HepG2 (cell line): ENCODE measurements around the gene IRF1. TPM values are rescaled to one million over a fixed set of nuclear protein-coding genes. Genes with fewer than 3 reads are reported as not detected.

Experiments used
- ATAC-seq: fragments of 200-7000 bp; cut with Tn5 transposase; 3 replicates; pipeline ENCODE4 v1.9.1; 2020; ENCODE audit warnings: mild to moderate bottlenecking, moderate library complexity
- BruUV-seq: library from RNA; stranded (reverse); fragments of 400-500 nt; replicated peaks from 2 replicates; lab custom pipeline; 2021; lab: Mats Ljungman, UMichigan
- CTCF ChIA-PET: fragments of 300-600 bp; formaldehyde crosslinking; extraction: SDS; loops from one replicate; lab custom pipeline; 2021; ENCODE audit warnings: low total read pairs, inconsistent platforms, low intra/inter-chr PET ratio; lab: Yijun Ruan, JAX
- POLR2A ChIA-PET: fragments of 350-600 bp; sonication (Branson Sonifier 250); formaldehyde crosslinking; loops from one replicate; lab custom pipeline; 2020; ENCODE audit warnings: antibody characterized with exemption, inconsistent platforms; lab: Yijun Ruan, JAX
- DNase-seq: peaks from one replicate; pipeline ENCODE4 v3.0.0-alpha.2; 2015; ENCODE audit warnings: low spot score
- FAIRE-seq: peaks from 3 replicates; lab custom pipeline; 2011; peaks lifted over from hg19 to GRCh38; lab: Jason Lieb, UNC
- H2AFZ ChIP-seq: one replicate; pipeline ENCODE4 v1.6.1; 2011; ENCODE audit warnings: low read length, inconsistent platforms
- H3K27ac ChIP-seq: fragments of 300-600 bp; 3 replicates; pipeline ENCODE4 v1.8.0; 2011; ENCODE audit warnings: mixed run types, mild to moderate bottlenecking, mixed read lengths, low read length, inconsistent platforms; ENCODE audit not compliant: insufficient read depth; ENCODE audit errors: extremely low read length
- H3K27me3 ChIP-seq, 2 experiments: fragments of 200-600 bp in 1 of 2; 2 replicates in 1 of 2; 3 replicates in 1 of 2; pipeline versions ENCODE4 v1.6.0 to v1.8.0; 2011; ENCODE audit warnings: low read length in 2 of 2, mild to moderate bottlenecking in 2 of 2, moderate library complexity in 2 of 2, inconsistent platforms in 1 of 2; ENCODE audit not compliant: insufficient read depth in 2 of 2, control insufficient read depth in 1 of 2
- H3K36me3 ChIP-seq, 2 experiments: fragments of 200-600 bp in 1 of 2; replicated peaks in 1 of 2; 2 replicates in 1 of 2; 3 replicates in 1 of 2; pipeline versions ENCODE4 v1.5.1 to v1.8.0; 2011; ENCODE audit warnings: low read length in 2 of 2, inconsistent platforms in 1 of 2; ENCODE audit not compliant: insufficient read depth in 2 of 2, control insufficient read depth in 1 of 2
- H3K4me1 ChIP-seq: 2 replicates; pipeline ENCODE4 v1.5.1; 2012; ENCODE audit warnings: low read length, inconsistent platforms; ENCODE audit not compliant: insufficient read depth
- H3K4me2 ChIP-seq: 2 replicates; pipeline ENCODE4 v1.6.0; 2011; ENCODE audit warnings: low read depth, low read length, inconsistent platforms
- H3K4me3 ChIP-seq, 3 experiments: fragments of 200-600 bp in 1 of 3; sonication (generic), shearing (Covaris generic) in 1 of 3; replicated peaks in 1 of 3; 2 replicates each; pipeline ENCODE4 v1.5.1; 2011 to 2016; ENCODE audit warnings: low read length in 3 of 3, inconsistent platforms in 2 of 3, low read depth in 2 of 3, mild to moderate bottlenecking in 2 of 3, control low read depth in 1 of 3, mixed read lengths in 1 of 3; ENCODE audit not compliant: insufficient read depth in 1 of 3
- H3K79me2 ChIP-seq: one replicate; pipeline ENCODE4 v1.6.1; 2011; ENCODE audit warnings: low read length, inconsistent platforms; ENCODE audit not compliant: insufficient read depth
- H3K9ac ChIP-seq: 2 replicates; pipeline ENCODE4 v1.6.0; 2011; ENCODE audit warnings: mild to moderate bottlenecking, low read depth, low read length, inconsistent platforms; ENCODE audit not compliant: insufficient read depth
- H3K9me3 ChIP-seq: 2 replicates; pipeline ENCODE4 v1.5.1; 2012; ENCODE audit warnings: mild to moderate bottlenecking, low read length
- H4K20me1 ChIP-seq: 2 replicates; pipeline ENCODE4 v1.6.0; 2011; ENCODE audit warnings: inconsistent platforms, mild to moderate bottlenecking, low read length, moderate library complexity; ENCODE audit not compliant: insufficient read depth
- CSRNP1 ChIP-seq: sonication (generic); formaldehyde crosslinking; IDR thresholded peaks from 2 replicates; pipeline ENCODE4 v1.8.1; 2023; ENCODE audit warnings: mild to moderate bottlenecking, missing genetic modification reagents
- GATAD2A ChIP-seq: IDR thresholded peaks from 2 replicates; pipeline ENCODE4 v1.6.1; 2016
- IRF2 ChIP-seq: IDR thresholded peaks from 2 replicates; pipeline ENCODE4 v1.6.1; 2018; ENCODE audit warnings: missing genetic modification reagents, missing compliant biosample characterization
- KDM2A ChIP-seq: sonication (generic); formaldehyde crosslinking; IDR thresholded peaks from 2 replicates; pipeline ENCODE4 v1.4.0; 2020; ENCODE audit warnings: low read depth, missing genetic modification reagents, borderline replicate concordance
- KLF15 ChIP-seq: sonication (generic); formaldehyde crosslinking; IDR thresholded peaks from 2 replicates; pipeline ENCODE4 v1.8.1; 2023; ENCODE audit warnings: borderline replicate concordance, mild to moderate bottlenecking, inconsistent platforms, missing genetic modification reagents, mixed read lengths
- MATR3 ChIP-seq: sonication (generic); formaldehyde crosslinking; IDR thresholded peaks from 2 replicates; pipeline ENCODE4 v1.4.0; 2020; ENCODE audit warnings: missing genetic modification reagents
- RXRB ChIP-seq: IDR thresholded peaks from 2 replicates; pipeline ENCODE4 v1.6.1; 2016; ENCODE audit warnings: borderline replicate concordance, missing genetic modification reagents, missing compliant biosample characterization
- SRSF9 ChIP-seq: fragments of 200-400 bp; formaldehyde crosslinking; IDR thresholded peaks from 2 replicates; pipeline ENCODE4 v1.6.1; 2018; ENCODE audit warnings: borderline replicate concordance, mild to moderate bottlenecking, low read depth, low read length; ENCODE audit not compliant: insufficient read depth, poor library complexity, severe bottlenecking
- SUZ12 ChIP-seq: fragments of 150-350 bp; IDR thresholded peaks from 2 replicates; pipeline ENCODE4 v1.6.1; 2014; ENCODE audit warnings: low read depth, low read length
- ZBTB39 ChIP-seq: sonication (generic); formaldehyde crosslinking; IDR thresholded peaks from 2 replicates; pipeline ENCODE4 v1.5.0; 2020; ENCODE audit warnings: missing genetic modification reagents
- ZNF10 ChIP-seq: sonication (generic); formaldehyde crosslinking; IDR thresholded peaks from 2 replicates; pipeline ENCODE4 v1.4.0; 2020; ENCODE audit warnings: mild to moderate bottlenecking, low read depth, missing genetic modification reagents, borderline replicate concordance
- ZNF556 ChIP-seq: sonication (generic); formaldehyde crosslinking; IDR thresholded peaks from 2 replicates; pipeline ENCODE4 v1.4.0; 2020; ENCODE audit warnings: mild to moderate bottlenecking, missing genetic modification reagents, borderline replicate concordance
- ZNF792 ChIP-seq: IDR thresholded peaks from 2 replicates; pipeline ENCODE4 v1.6.1; 2016
- WGBS: methylation state at CpG from one replicate; pipeline ENCODE4 v1.1.6; 2017; ENCODE audit warnings: low lambda C conversion rate; 5-methylcytosine and 5-hydroxymethylcytosine counted together
- in situ Hi-C: cut with HindIII; loops from 2 replicates; pipeline ENCODE4 v1.10.0; 2017; ENCODE audit warnings: low pct_unique_long_range_greater_than_20kb; ENCODE audit not compliant: extremely low pct_ligation_motif_present
- intact Hi-C: fragments of 100-400 bp; cut with micrococcal nuclease; formaldehyde crosslinking; loops from one replicate; pipeline ENCODE4 v1.10.0; 2022; ENCODE audit not compliant: unreplicated experiment
- polyA plus RNA-seq, 8 experiments: library from polyadenylated mRNA; depleted of rRNA in 3 of 8; stranded (reverse) in 7 of 8; unstranded in 1 of 8; fragments of >200 nt; fragmentation: Illumina TruSeq in 4 of 8; extraction: Trizol in 4 of 8; gene quantifications; 2 replicates each; pipeline versions ENCODE4 v1.2.1 to v1.2.3, GENCODE V29; 2011 to 2016; ENCODE audit warnings: low read depth in 4 of 8, missing spikeins in 1 of 8, mixed read lengths in 1 of 8; ENCODE audit not compliant: insufficient read depth in 1 of 8
- total RNA-seq, 5 experiments: library from RNA; depleted of rRNA; stranded (reverse); fragments of >200 nt; fragmentation: Illumina TruSeq; extraction: Trizol; gene quantifications; 2 replicates each; pipeline ENCODE4 v1.2.3, GENCODE V29; 2016; ENCODE audit warnings: low read depth in 1 of 5

The IRF1 gene
- total and polyA plus RNA-seq, 2 of the 13 experiments (the other 11 are each of a cell fraction or from before 2014, with no cell fraction given), result 4.1 to 8.8 TPM

- no peak for TF ChIP-seq MATR3 (CRISPR knock-in tag)
- no peak for TF ChIP-seq RXRB
- TF ChIP-seq GATAD2A (CRISPR knock-in tag), result no peak
- no peak for TF ChIP-seq ZBTB39 (CRISPR knock-in tag)
- TF ChIP-seq IRF2, result no peak
- no peak for TF ChIP-seq SRSF9
- TF ChIP-seq ZNF792 (CRISPR knock-in tag), result no peak
- no peak for TF ChIP-seq KLF15
- TF ChIP-seq ZNF556 (CRISPR knock-in tag), result no peak
- TF ChIP-seq KDM2A (CRISPR knock-in tag), result no peak
- no peak for TF ChIP-seq CSRNP1 (CRISPR knock-in tag)
- no peak for TF ChIP-seq ZNF10 (CRISPR knock-in tag)
- no peak for TF ChIP-seq SUZ12
- TF ChIP-seq, all 625 proteins: peak for 0
- BruUV-seq, result no TSS peak
- no peaks in the 10 kb centered on the region for H3K79me2 ChIP-seq
- no peaks in the 10 kb centered on the region for H4K20me1 ChIP-seq
- POLR2A ChIA-PET, result interaction anchor here (4.4 to 6.9 kb wide), 4 partner anchors 9 to 75 kb away, joined by 39 to 86 read pairs (median 52); partner anchors contain the start of gene IRF1
- H2AFZ ChIP-seq, result no peak overlapping the region
- in situ Hi-C loops, result loop anchor here (10.0 kb wide), 3 partner anchors 75 to 205 kb away; partner anchors contain the start of gene SLC22A4
- WGBS, result 34% methylated on average over 9 of the region's 9 CpGs
- H3K4me3 ChIP-seq, result no peak overlapping the region
- CTCF ChIA-PET, result interaction anchor here (2.6 to 3.3 kb wide), 2 partner anchors 80 to 113 kb away, joined by 44 to 54 read pairs; no protein-coding TSS in a partner anchor
- intact Hi-C loops, result loop anchor here (2.0 to 5.0 kb wide), 3 partner anchors 37 to 227 kb away; no protein-coding TSS in a partner anchor
- FAIRE-seq (no peak), DNase-seq (no peak), ATAC-seq (no peak)
- H3K36me3 ChIP-seq, result no peaks in the 10 kb centered on the region
- 0 out of 2 replicates have a peak overlapping the region, but pooled peaks have one; percentile 2 for H3K4me2 ChIP-seq
- H3K9ac ChIP-seq, result no peak overlapping the region
- H3K4me1 ChIP-seq, result peaks cover 86% of the 10 kb centered on the region
- no peaks in the 10 kb centered on the region for H3K27me3 ChIP-seq
- H3K9me3 ChIP-seq, result no peaks in the 10 kb centered on the region
- no peak overlapping the region for H3K27ac ChIP-seq
Observed at GRCh38 chr5:132499440-132500243, 9.1 kb upstream of the IRF1 start.
